NCI-H510A (cell line): ENCODE data around the gene CDK17.
"Not testable (repeated sequence)": the region's sequence is repeated elsewhere in the genome, so short reads cannot be mapped to it uniquely, and the experiment has no call there.

Source experiments
- DNase-seq: peaks from one replicate; lab custom pipeline; 2025; lab: John Stamatoyannopoulos, UW

The CDK17 gene

GRCh38 chr12:96315741-96316481 lies 84.3 kb downstream of the CDK17 start:
- DNase-seq, result not testable (repeated sequence)

GRCh38 chr12:96314723-96315122 lies 85.5 kb downstream of the CDK17 start:
- no peak for DNase-seq

- no peak for DNase-seq
Measured at GRCh38 chr12:96313606-96314005, 86.6 kb downstream of the CDK17 start.

- no peak for DNase-seq
Measured at GRCh38 chr12:96311191-96311590, 89.0 kb downstream of the CDK17 start.

GRCh38 chr12:96310067-96310466 lies 90.2 kb downstream of the CDK17 start:
- DNase-seq, result no peak

- no peak for DNase-seq
Measured at GRCh38 chr12:96308881-96309280, 91.4 kb downstream of the CDK17 start.

- no peak for DNase-seq
Measured at GRCh38 chr12:96305665-96306064, 94.6 kb downstream of the CDK17 start.

- no peak for DNase-seq
Measured at GRCh38 chr12:96303653-96304052, 96.6 kb downstream of the CDK17 start.

- DNase-seq, result no peak
Measured at GRCh38 chr12:96302687-96303310, 97.4 kb downstream of the CDK17 start.

- no peak for DNase-seq
Measured at GRCh38 chr12:96301732-96302131, 98.5 kb downstream of the CDK17 start.

- no peak for DNase-seq
Measured at GRCh38 chr12:96300064-96300463, 100.2 kb downstream of the CDK17 start.

GRCh38 chr12:96297504-96297903 lies 102.7 kb downstream of the CDK17 start:
- no peak for DNase-seq

GRCh38 chr12:96295532-96296160 lies 104.6 kb downstream of the CDK17 start:
- DNase-seq, result no peak

GRCh38 chr12:96294831-96295230 lies 105.4 kb downstream of the CDK17 start:
- DNase-seq, result no peak

- no peak for DNase-seq
Measured at GRCh38 chr12:96293093-96293492, 107.1 kb downstream of the CDK17 start.

- DNase-seq, result no peak
Measured at GRCh38 chr12:96289067-96289466, 111.2 kb downstream of the CDK17 start.

- no peak for DNase-seq
Measured at GRCh38 chr12:96285158-96285557, 115.1 kb downstream of the CDK17 start.

GRCh38 chr12:96274331-96274730 lies 125.9 kb downstream of the CDK17 start:
- DNase-seq, result no peak

- no peak for DNase-seq
Measured at GRCh38 chr12:96271469-96272199, 128.6 kb downstream of the CDK17 start.

GRCh38 chr12:96266238-96266637 lies 134.0 kb downstream of the CDK17 start:
- no peak for DNase-seq

GRCh38 chr12:96265836-96266235 lies 134.4 kb downstream of the CDK17 start:
- no peak for DNase-seq

- DNase-seq, result no peak
Measured at GRCh38 chr12:96265400-96265799, 134.8 kb downstream of the CDK17 start.
